SK-N-SH treated with all-trans-retinoic acid at 6 μM for 48 hours (cell line): Measurements from ENCODE around the gene CDCA4.

ENCODE experiments used
- ATAC-seq: fragments of 200-7000 bp; cut with Tn5 transposase; 3 replicates; pipeline ENCODE4 v1.9.1; 2020; ENCODE audit warnings: mild to moderate bottlenecking, moderate library complexity
- ARNTL ChIP-seq: fragments of 450-650 bp; formaldehyde crosslinking; IDR thresholded peaks from 2 replicates; pipeline ENCODE4 v1.5.0; 2020; ENCODE audit warnings: low read depth, mild to moderate bottlenecking, moderate library complexity, borderline replicate concordance
- CREB5 ChIP-seq: fragments of 250-450 bp; sonication (Bioruptor Pico); IDR thresholded peaks from 2 replicates; pipeline ENCODE4 v1.5.1; 2020; ENCODE audit warnings: low read depth, mild to moderate bottlenecking, moderate library complexity
- CSDC2 ChIP-seq: fragments of 250-450 bp; sonication (Bioruptor Pico); IDR thresholded peaks from 2 replicates; pipeline ENCODE4 v1.5.0; 2020; ENCODE audit warnings: mild to moderate bottlenecking, moderate library complexity
- ESRRG ChIP-seq: fragments of 250-450 bp; sonication (Bioruptor Pico); IDR thresholded peaks from 2 replicates; pipeline ENCODE4 v1.6.1; 2021; ENCODE audit warnings: mild to moderate bottlenecking
- GLIS3 ChIP-seq: fragments of 250-450 bp; sonication (Bioruptor Pico); IDR thresholded peaks from 2 replicates; pipeline ENCODE4 v1.5.0; 2020; ENCODE audit warnings: mild to moderate bottlenecking, moderate library complexity
- ISL1 ChIP-seq: fragments of 250-450 bp; sonication (Bioruptor Pico); IDR thresholded peaks from 2 replicates; pipeline ENCODE4 v2.1.2; 2022; ENCODE audit warnings: mild to moderate bottlenecking, moderate library complexity
- OSR1 ChIP-seq: fragments of 250-450 bp; sonication (Bioruptor Pico); IDR thresholded peaks from 2 replicates; pipeline ENCODE4 v1.8.0; 2022; ENCODE audit warnings: moderate library complexity, mild to moderate bottlenecking, inconsistent platforms
- POU6F1 ChIP-seq: fragments of 250-450 bp; sonication (Bioruptor Pico); IDR thresholded peaks from 2 replicates; pipeline ENCODE4 v1.8.0; 2021; ENCODE audit warnings: low read depth, mild to moderate bottlenecking, moderate library complexity, borderline replicate concordance
- PPARA ChIP-seq: fragments of 250-450 bp; sonication (Bioruptor Pico); IDR thresholded peaks from 2 replicates; pipeline ENCODE4 v1.5.0; 2020; ENCODE audit warnings: mild to moderate bottlenecking, borderline replicate concordance
- RARB ChIP-seq: fragments of 250-450 bp; sonication (Bioruptor Pico); IDR thresholded peaks from 2 replicates; pipeline ENCODE4 v1.8.0; 2021; ENCODE audit warnings: mild to moderate bottlenecking, moderate library complexity
- SNAI2 ChIP-seq: fragments of 250-450 bp; sonication (Bioruptor Pico); IDR thresholded peaks from 2 replicates; pipeline ENCODE4 v1.5.0; 2020; ENCODE audit warnings: mild to moderate bottlenecking, moderate library complexity
- TCF4 ChIP-seq: fragments of 250-450 bp; sonication (Bioruptor Pico); IDR thresholded peaks from 2 replicates; pipeline ENCODE4 v1.8.0; 2021; ENCODE audit warnings: mild to moderate bottlenecking, moderate library complexity, borderline replicate concordance
- TOX ChIP-seq: fragments of 250-450 bp; sonication (Bioruptor Pico); IDR thresholded peaks from 2 replicates; pipeline ENCODE4 v1.8.0; 2021; ENCODE audit warnings: mild to moderate bottlenecking, moderate library complexity, borderline replicate concordance
- ZC3H10 ChIP-seq: fragments of 250-450 bp; sonication (Bioruptor Pico); IDR thresholded peaks from 2 replicates; pipeline ENCODE4 v1.5.1; 2021; ENCODE audit warnings: mild to moderate bottlenecking, moderate library complexity
- ZFP3 ChIP-seq: fragments of 250-450 bp; sonication (Bioruptor Pico); IDR thresholded peaks from 2 replicates; pipeline ENCODE4 v1.5.0; 2020; ENCODE audit warnings: mild to moderate bottlenecking, moderate library complexity
- ZFP30 ChIP-seq: fragments of 450-650 bp; formaldehyde crosslinking; IDR thresholded peaks from 2 replicates; pipeline ENCODE4 v1.5.0; 2022; ENCODE audit warnings: mild to moderate bottlenecking, moderate library complexity
- ZNF565 ChIP-seq: fragments of 450-650 bp; formaldehyde crosslinking; conservative IDR thresholded peaks from 2 replicates; pipeline ENCODE4 v1.5.0; 2020; ENCODE audit warnings: low read depth, mild to moderate bottlenecking, moderate library complexity
- ZNF70 ChIP-seq: fragments of 450-650 bp; formaldehyde crosslinking; IDR thresholded peaks from 2 replicates; pipeline ENCODE4 v1.5.0; 2020; ENCODE audit warnings: mild to moderate bottlenecking, moderate library complexity
- ZNF8 ChIP-seq: fragments of 450-650 bp; formaldehyde crosslinking; IDR thresholded peaks from 2 replicates; pipeline ENCODE4 v1.5.0; 2020; ENCODE audit warnings: mild to moderate bottlenecking, moderate library complexity
- TF ChIP-seq, protein P1 (sequence below): fragments of 250-450 bp; sonication (Bioruptor Pico); IDR thresholded peaks from 2 replicates; pipeline ENCODE4 v1.5.0; 2020; ENCODE audit warnings: mild to moderate bottlenecking, moderate library complexity
- TF ChIP-seq, protein P2 (sequence below): fragments of 250-450 bp; sonication (Bioruptor Pico); IDR thresholded peaks from 2 replicates; pipeline ENCODE4 v1.5.1; 2021; ENCODE audit warnings: mild to moderate bottlenecking, moderate library complexity
- TF ChIP-seq, protein P3 (sequence below): fragments of 250-450 bp; sonication (Bioruptor Pico); IDR thresholded peaks from 2 replicates; pipeline ENCODE4 v1.8.0; 2020; ENCODE audit warnings: mild to moderate bottlenecking, moderate library complexity, borderline replicate concordance

The CDCA4 gene

DNA sequence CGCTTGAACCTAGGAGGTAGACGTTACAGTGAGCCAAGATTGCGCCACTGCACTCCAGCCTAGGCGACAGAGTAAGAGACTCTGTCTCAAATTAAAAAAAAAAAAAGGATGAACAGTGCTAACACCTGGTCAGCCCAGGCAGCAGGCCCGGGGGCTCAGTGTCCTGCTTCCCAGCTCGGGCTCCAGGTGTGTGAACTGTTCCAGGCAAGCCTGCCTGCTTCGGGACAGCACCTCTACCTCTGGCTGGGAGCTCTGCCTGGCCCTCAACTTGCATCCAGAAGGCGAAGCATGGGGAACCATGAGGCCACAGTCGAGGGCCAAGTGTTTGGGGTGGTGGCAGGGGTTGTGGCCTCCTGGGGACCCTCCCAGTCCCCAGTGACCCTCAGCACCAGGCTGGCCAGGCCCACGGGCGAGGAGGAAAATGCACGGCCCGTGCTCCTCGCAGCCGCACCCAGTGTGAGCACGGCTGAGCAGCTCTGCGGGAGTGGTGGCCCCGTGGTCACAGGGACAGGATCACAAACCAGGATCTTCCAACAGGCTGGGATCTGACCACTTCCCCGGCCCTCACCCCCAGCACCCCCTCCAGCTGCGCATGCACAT lies 15.5 kb downstream of the CDCA4 start:
- TF ChIP-seq SNAI2, result no peak
- TF ChIP-seq OSR1 (CRISPR knock-in tag), result no peak
- no peak for TF ChIP-seq RARB (CRISPR knock-in tag)
- TF ChIP-seq, protein P1, sequence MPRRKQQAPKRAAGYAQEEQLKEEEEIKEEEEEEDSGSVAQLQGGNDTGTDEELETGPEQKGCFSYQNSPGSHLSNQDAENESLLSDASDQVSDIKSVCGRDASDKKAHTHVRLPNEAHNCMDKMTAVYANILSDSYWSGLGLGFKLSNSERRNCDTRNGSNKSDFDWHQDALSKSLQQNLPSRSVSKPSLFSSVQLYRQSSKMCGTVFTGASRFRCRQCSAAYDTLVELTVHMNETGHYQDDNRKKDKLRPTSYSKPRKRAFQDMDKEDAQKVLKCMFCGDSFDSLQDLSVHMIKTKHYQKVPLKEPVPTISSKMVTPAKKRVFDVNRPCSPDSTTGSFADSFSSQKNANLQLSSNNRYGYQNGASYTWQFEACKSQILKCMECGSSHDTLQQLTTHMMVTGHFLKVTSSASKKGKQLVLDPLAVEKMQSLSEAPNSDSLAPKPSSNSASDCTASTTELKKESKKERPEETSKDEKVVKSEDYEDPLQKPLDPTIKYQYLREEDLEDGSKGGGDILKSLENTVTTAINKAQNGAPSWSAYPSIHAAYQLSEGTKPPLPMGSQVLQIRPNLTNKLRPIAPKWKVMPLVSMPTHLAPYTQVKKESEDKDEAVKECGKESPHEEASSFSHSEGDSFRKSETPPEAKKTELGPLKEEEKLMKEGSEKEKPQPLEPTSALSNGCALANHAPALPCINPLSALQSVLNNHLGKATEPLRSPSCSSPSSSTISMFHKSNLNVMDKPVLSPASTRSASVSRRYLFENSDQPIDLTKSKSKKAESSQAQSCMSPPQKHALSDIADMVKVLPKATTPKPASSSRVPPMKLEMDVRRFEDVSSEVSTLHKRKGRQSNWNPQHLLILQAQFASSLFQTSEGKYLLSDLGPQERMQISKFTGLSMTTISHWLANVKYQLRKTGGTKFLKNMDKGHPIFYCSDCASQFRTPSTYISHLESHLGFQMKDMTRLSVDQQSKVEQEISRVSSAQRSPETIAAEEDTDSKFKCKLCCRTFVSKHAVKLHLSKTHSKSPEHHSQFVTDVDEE (CRISPR knock-in tag), result no peak
- no peak for TF ChIP-seq ISL1 (CRISPR knock-in tag)
- TF ChIP-seq CSDC2 (CRISPR knock-in tag), result no peak
- TF ChIP-seq GLIS3 (CRISPR knock-in tag), result no peak
- no peak for TF ChIP-seq ZNF565 (CRISPR knock-in tag)
- no peak for TF ChIP-seq ZFP3 (CRISPR knock-in tag)
- TF ChIP-seq TOX (CRISPR knock-in tag), result no peak
- no peak for TF ChIP-seq ESRRG (CRISPR knock-in tag)
- TF ChIP-seq CREB5, result no peak
- no peak for TF ChIP-seq PPARA (CRISPR knock-in tag)
- peak; percentile 13; the same call in 2 of the 3 replicates for ATAC-seq

- ATAC-seq, result no peak
- TF ChIP-seq ZFP3 (CRISPR knock-in tag), result no peak
- TF ChIP-seq OSR1 (CRISPR knock-in tag), result no peak
- no peak for TF ChIP-seq CREB5
- TF ChIP-seq, protein P2, sequence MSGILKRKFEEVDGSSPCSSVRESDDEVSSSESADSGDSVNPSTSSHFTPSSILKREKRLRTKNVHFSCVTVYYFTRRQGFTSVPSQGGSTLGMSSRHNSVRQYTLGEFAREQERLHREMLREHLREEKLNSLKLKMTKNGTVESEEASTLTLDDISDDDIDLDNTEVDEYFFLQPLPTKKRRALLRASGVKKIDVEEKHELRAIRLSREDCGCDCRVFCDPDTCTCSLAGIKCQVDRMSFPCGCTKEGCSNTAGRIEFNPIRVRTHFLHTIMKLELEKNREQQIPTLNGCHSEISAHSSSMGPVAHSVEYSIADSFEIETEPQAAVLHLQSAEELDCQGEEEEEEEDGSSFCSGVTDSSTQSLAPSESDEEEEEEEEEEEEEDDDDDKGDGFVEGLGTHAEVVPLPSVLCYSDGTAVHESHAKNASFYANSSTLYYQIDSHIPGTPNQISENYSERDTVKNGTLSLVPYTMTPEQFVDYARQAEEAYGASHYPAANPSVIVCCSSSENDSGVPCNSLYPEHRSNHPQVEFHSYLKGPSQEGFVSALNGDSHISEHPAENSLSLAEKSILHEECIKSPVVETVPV (CRISPR knock-in tag), result no peak
- no peak for TF ChIP-seq SNAI2
- no peak for TF ChIP-seq ZNF565 (CRISPR knock-in tag)
- no peak for TF ChIP-seq CSDC2 (CRISPR knock-in tag)
- TF ChIP-seq ZC3H10 (CRISPR knock-in tag), result no peak
- TF ChIP-seq, protein P3, sequence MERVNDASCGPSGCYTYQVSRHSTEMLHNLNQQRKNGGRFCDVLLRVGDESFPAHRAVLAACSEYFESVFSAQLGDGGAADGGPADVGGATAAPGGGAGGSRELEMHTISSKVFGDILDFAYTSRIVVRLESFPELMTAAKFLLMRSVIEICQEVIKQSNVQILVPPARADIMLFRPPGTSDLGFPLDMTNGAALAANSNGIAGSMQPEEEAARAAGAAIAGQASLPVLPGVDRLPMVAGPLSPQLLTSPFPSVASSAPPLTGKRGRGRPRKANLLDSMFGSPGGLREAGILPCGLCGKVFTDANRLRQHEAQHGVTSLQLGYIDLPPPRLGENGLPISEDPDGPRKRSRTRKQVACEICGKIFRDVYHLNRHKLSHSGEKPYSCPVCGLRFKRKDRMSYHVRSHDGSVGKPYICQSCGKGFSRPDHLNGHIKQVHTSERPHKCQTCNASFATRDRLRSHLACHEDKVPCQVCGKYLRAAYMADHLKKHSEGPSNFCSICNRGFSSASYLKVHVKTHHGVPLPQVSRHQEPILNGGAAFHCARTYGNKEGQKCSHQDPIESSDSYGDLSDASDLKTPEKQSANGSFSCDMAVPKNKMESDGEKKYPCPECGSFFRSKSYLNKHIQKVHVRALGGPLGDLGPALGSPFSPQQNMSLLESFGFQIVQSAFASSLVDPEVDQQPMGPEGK (CRISPR knock-in tag), result no peak
- no peak for TF ChIP-seq TCF4 (CRISPR knock-in tag)
Measured at GRCh38 chr14:104999361-104999760, 21.5 kb downstream of the CDCA4 start.

GRCh38 chr14:104998801-104999200 lies 22.1 kb downstream of the CDCA4 start:
- no peak for ATAC-seq
- TF ChIP-seq POU6F1 (CRISPR knock-in tag) (no peak), OSR1 (CRISPR knock-in tag) (no peak), ZC3H10 (CRISPR knock-in tag) (no peak), ZNF8 (CRISPR knock-in tag) (no peak), SNAI2 (no peak), ZNF70 (no peak), ZFP30 (no peak), ZFP3 (CRISPR knock-in tag) (no peak), TOX (CRISPR knock-in tag) (no peak), ARNTL (CRISPR knock-in tag) (no peak)
- TF ChIP-seq, protein P3 (CRISPR knock-in tag), result no peak
- TF ChIP-seq, protein P2 (CRISPR knock-in tag), result no peak
